Activated CD4-positive, alpha-beta memory T cell treated with anti-CD3 and anti-CD28 coated beads, Interleukin-2, amount 10 ng/mL, durations not matched to agents 7 days and 5 days (primary cell): ENCODE results near the gene HDAC7. TPM values are rescaled to one million over a fixed set of nuclear protein-coding genes. Genes with fewer than 3 reads are reported as not detected.
A peak's percentile ranks its signal among the peaks of the same experiment; 100 is the strongest.

ENCODE experiments used
- CTCF ChIA-PET: fragments of 350-600 bp; sonication (Branson Sonifier 250); formaldehyde crosslinking; loops from one replicate; lab custom pipeline; 2021; ENCODE audit warnings: antibody characterized with exemption, inconsistent platforms; lab: Charles Lee
- POLR2A ChIA-PET: fragments of 350-600 bp; sonication (Branson Sonifier 250); formaldehyde crosslinking; loops from one replicate; lab custom pipeline; 2021; ENCODE audit warnings: antibody characterized with exemption; lab: Charles Lee
- DNase-seq: peaks from one replicate; pipeline ENCODE4 v3.0.0-alpha.2; 2020
- H3K27ac Mint-ChIP-seq: one replicate; pipeline ENCODE4 v1.8.0; 2021; ENCODE audit warnings: mild to moderate bottlenecking, mixed read lengths
- H3K27me3 Mint-ChIP-seq: one replicate; pipeline ENCODE4 v1.8.0; 2021; ENCODE audit warnings: mixed read lengths
- H3K36me3 Mint-ChIP-seq: one replicate; pipeline ENCODE4 v1.8.0; 2021; ENCODE audit warnings: low read depth, mixed read lengths
- H3K4me1 Mint-ChIP-seq: one replicate; pipeline ENCODE4 v1.8.0; 2021; ENCODE audit warnings: mixed read lengths
- H3K4me3 Mint-ChIP-seq: one replicate; pipeline ENCODE4 v1.8.0; 2021; ENCODE audit warnings: mild to moderate bottlenecking, mixed read lengths
- H3K9me3 Mint-ChIP-seq: one replicate; pipeline ENCODE4 v1.8.0; 2021; ENCODE audit warnings: mixed read lengths
- total RNA-seq, 2 experiments: library from RNA; stranded (reverse); gene quantifications; one replicate each; pipeline ENCODE4 v1.2.3, GENCODE V29; 2021

The HDAC7 gene
- total RNA-seq, 2 experiments from 2014 or later = 315 to 328 TPM

DNA sequence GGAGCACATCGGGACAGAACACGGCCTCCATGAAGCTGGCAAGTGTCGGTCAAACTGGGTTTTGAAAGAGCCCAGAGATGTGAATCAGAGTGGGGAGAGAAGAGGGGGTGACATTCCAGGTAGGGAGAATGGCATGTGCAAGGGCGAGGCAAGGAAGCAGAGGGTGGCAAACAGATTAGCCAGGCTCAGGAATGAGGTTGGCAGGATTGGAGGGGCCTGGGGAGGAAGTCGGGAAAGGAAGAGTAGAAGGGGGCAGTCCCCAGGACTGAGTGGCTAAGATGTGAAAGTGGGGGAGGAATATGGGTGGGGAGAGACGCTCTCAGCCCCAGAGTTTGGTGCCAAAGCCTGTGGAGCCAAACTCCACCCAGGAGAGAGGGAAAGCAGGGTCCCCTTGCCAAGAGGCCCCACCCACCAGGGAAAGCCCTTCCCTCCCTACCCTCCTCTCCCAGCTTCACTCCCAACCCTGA, 5.5 kb upstream of the HDAC7 start:
- POLR2A ChIA-PET = interaction anchor here (0.9 to 19.3 kb wide), 3 partner anchors 8 to 58 kb away, joined by 3 to 1018 read pairs (median 18); partner anchors contain the start of gene HDAC7

DNA sequence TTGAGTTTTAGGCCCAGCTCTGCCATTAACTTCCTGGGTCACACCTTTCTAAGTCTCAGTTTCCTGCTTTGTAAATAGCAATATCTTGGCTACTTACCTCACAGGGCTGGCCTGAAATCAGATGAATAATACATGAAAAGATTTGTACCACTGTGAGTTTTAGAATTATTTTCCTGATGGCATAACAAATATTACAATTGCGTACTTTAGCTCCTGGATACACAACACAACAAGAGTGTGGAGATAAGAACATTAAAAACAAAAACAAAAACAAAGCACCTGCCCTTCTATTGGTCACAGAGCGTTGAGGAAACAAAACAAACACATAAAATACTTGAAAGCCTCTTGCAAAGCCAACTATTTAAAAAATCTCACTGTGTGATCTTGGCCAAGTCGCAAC, 4.9 kb upstream of the HDAC7 start:
- Mint-ChIP-seq H3K4me3 (peak overlapping the region; percentile 28), H3K27ac (peak overlapping the region; percentile 93), H3K4me1 (peaks cover 86% of the 10 kb centered on the region), H3K36me3 (peaks cover 3% of the 10 kb centered on the region), H3K9me3 (no peaks in the 10 kb centered on the region), H3K27me3 (no peaks in the 10 kb centered on the region)
- ChIA-PET CTCF (interaction anchor here (0.8 to 20.9 kb wide), 6 partner anchors 10 to 110 kb away, joined by 3 to 578 read pairs (median 7); no protein-coding TSS in a partner anchor), POLR2A (interaction anchor here (0.9 to 19.3 kb wide), 3 partner anchors 9 to 58 kb away, joined by 3 to 1018 read pairs (median 18); partner anchors contain the start of gene HDAC7)
- DNase-seq = no peak

More for the DNA sequence above, 5.5 kb upstream of the HDAC7 start:
- H3K9me3 Mint-ChIP-seq = no peaks in the 10 kb centered on the region
- H3K36me3 Mint-ChIP-seq = peaks cover 3% of the 10 kb centered on the region
- no peak for DNase-seq
- H3K27ac Mint-ChIP-seq = peak overlapping the region; percentile 93
- peaks cover 86% of the 10 kb centered on the region for H3K4me1 Mint-ChIP-seq
- no peaks in the 10 kb centered on the region for H3K27me3 Mint-ChIP-seq
- CTCF ChIA-PET = interaction anchor here (1.4 to 20.9 kb wide), 5 partner anchors 9 to 110 kb away, joined by 3 to 578 read pairs (median 9); no protein-coding TSS in a partner anchor
- no peak overlapping the region for H3K4me3 Mint-ChIP-seq

DNA sequence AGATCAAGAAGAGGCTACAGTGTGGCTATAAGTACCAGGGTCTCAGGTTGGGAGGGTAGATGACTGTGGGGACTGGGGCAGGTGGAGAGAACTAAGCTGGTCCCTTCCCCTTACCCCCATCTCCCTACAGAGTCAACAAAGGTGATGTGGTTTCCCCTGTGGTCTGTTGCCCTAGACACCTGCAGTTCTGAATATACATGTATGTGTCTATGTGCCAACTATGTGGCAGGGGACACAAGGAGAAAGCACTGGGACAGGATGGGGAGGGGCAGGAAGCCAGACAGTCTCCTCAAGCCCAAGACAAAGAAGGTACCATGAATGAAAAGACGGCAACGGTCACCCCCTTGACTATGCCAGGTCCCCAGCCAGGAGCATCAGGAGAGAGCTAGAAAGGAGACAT, 4.5 kb upstream of the HDAC7 start:
- Mint-ChIP-seq H3K27ac (peak overlapping the region; percentile 93), H3K9me3 (no peaks in the 10 kb centered on the region), H3K4me1 (peaks cover 81% of the 10 kb centered on the region), H3K36me3 (peaks cover 3% of the 10 kb centered on the region), H3K27me3 (no peaks in the 10 kb centered on the region), H3K4me3 (peak overlapping the region; percentile 14)
- POLR2A ChIA-PET = interaction anchor here (1.9 to 19.3 kb wide), 2 partner anchors 9 to 20 kb away, joined by 18 to 1018 read pairs; partner anchors contain the start of gene HDAC7
- peak; percentile 57 for DNase-seq
- CTCF ChIA-PET = interaction anchor here (0.8 to 20.9 kb wide), 6 partner anchors 10 to 109 kb away, joined by 3 to 578 read pairs (median 7); no protein-coding TSS in a partner anchor

- POLR2A ChIA-PET = interaction anchor here (1.9 to 37.8 kb wide), 4 partner anchors 10 to 19 kb away, joined by 18 to 1018 read pairs (median 641); partner anchors contain the start of gene HDAC7
- no peaks in the 10 kb centered on the region for H3K27me3 Mint-ChIP-seq
These were observed 3.9 kb upstream of the HDAC7 start for GRCh38 chr12:47823422-47824086.

GRCh38 chr12:47822863-47823262, 3.2 kb upstream of the HDAC7 start:
- no peaks in the 10 kb centered on the region for H3K27me3 Mint-ChIP-seq
- ChIA-PET CTCF (interaction anchor here (1.2 to 7.1 kb wide), 4 partner anchors 9 to 16 kb away, joined by 4 to 119 read pairs (median 56); no protein-coding TSS in a partner anchor), POLR2A (interaction anchor here (0.8 to 37.8 kb wide), 4 partner anchors 8 to 43 kb away, joined by 3 to 1018 read pairs (median 134); no protein-coding TSS in a partner anchor)
- H3K4me3 Mint-ChIP-seq = no peak overlapping the region
- no peaks in the 10 kb centered on the region for H3K9me3 Mint-ChIP-seq
- DNase-seq = no peak
- peaks cover 68% of the 10 kb centered on the region for H3K4me1 Mint-ChIP-seq
- H3K36me3 Mint-ChIP-seq = peaks cover 15% of the 10 kb centered on the region
- no peak overlapping the region for H3K27ac Mint-ChIP-seq

More at GRCh38 chr12:47823422-47824086, 3.9 kb upstream of the HDAC7 start:
- peaks cover 8% of the 10 kb centered on the region for H3K36me3 Mint-ChIP-seq
- H3K27ac Mint-ChIP-seq = peak overlapping the region; percentile 93
- no peaks in the 10 kb centered on the region for H3K9me3 Mint-ChIP-seq
- no peak for DNase-seq
- H3K4me1 Mint-ChIP-seq = peaks cover 75% of the 10 kb centered on the region
- H3K4me3 Mint-ChIP-seq = no peak overlapping the region
- CTCF ChIA-PET = interaction anchor here (1.2 to 20.9 kb wide), 7 partner anchors 11 to 109 kb away, joined by 3 to 578 read pairs (median 9); no protein-coding TSS in a partner anchor

GRCh38 chr12:47822401-47822800, 2.7 kb upstream of the HDAC7 start:
- POLR2A ChIA-PET = interaction anchor here (0.8 to 37.8 kb wide), 4 partner anchors 8 to 42 kb away, joined by 3 to 1018 read pairs (median 134); no protein-coding TSS in a partner anchor
- CTCF ChIA-PET = interaction anchor here (1.2 to 7.1 kb wide), 4 partner anchors 9 to 15 kb away, joined by 4 to 119 read pairs (median 56); no protein-coding TSS in a partner anchor
- H3K4me1 Mint-ChIP-seq = peaks cover 66% of the 10 kb centered on the region
- no peaks in the 10 kb centered on the region for H3K9me3 Mint-ChIP-seq
- H3K27ac Mint-ChIP-seq = peak overlapping the region; percentile 21
- H3K36me3 Mint-ChIP-seq = peaks cover 20% of the 10 kb centered on the region
- H3K27me3 Mint-ChIP-seq = no peaks in the 10 kb centered on the region
- no peak for DNase-seq
- no peak overlapping the region for H3K4me3 Mint-ChIP-seq

DNA sequence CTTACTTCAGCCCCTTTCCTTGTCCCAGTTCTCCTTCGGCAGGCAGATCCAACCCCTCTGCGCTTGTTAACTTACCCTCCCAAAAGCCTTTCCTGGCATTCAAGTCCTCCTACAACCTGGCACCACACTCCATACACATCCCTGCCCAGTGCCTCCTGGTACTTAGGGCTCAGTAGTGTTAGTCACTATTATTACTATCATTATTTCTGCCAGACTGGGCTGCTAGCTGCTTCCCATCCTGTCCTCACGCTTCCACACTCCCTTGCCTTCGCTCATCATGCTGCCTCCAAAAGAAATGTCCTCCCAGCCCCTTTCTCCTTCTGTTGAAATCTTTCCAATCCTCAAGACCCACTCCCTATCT, 1.6 kb upstream of the HDAC7 start:
- POLR2A ChIA-PET = interaction anchor here (0.8 to 37.8 kb wide), 4 partner anchors 12 to 64 kb away, joined by 4 to 1018 read pairs (median 135); no protein-coding TSS in a partner anchor
- peak overlapping the region; percentile 92 for H3K27ac Mint-ChIP-seq

DNA sequence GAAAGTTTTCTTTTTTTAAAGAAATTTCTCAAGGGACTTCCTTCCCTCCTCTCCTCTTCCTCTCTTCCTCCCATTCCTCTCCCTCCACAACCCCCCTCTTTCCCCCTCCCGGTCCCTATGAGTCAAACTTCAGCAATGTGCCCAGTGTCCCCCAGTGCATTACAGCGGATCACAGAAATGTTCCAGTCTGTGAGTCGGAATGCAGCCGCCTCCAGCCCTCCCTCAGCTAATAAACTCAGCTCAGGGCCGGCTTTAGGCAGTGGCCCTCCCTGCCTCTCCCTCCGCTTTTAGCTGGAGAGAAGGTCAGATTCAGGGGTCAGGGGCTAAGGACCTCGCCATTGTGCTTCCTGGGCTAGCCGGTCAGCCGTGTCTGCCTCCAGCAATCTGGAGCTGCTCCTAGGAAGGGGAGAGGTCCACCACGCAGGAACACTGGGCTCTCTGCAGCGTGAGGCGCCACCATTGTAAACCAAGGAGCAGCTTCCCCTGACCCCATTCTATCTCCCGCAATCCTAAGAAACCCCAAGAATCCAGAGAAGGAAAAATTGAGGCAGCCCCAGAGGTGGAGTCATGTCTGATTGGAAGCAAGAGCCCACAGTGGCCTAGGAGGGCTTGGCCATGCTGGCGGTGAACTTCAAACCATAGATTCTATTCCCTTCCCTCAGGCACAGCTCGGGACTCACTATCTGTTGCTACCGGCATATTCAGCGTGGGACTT, 1.1 kb upstream of the HDAC7 start:
- Mint-ChIP-seq H3K4me1 (peaks cover 66% of the 10 kb centered on the region), H3K27ac (peak overlapping the region; percentile 92), H3K36me3 (peaks cover 33% of the 10 kb centered on the region), H3K4me3 (peak overlapping the region; percentile 88), H3K27me3 (no peaks in the 10 kb centered on the region), H3K9me3 (no peaks in the 10 kb centered on the region)
- CTCF ChIA-PET = interaction anchor here (0.7 to 7.1 kb wide), 4 partner anchors 11 to 55 kb away, joined by 4 to 119 read pairs (median 56); no protein-coding TSS in a partner anchor
- DNase-seq = no peak
- POLR2A ChIA-PET = interaction anchor here (0.8 to 37.8 kb wide), 6 partner anchors 12 to 115 kb away, joined by 3 to 1018 read pairs (median 5); partner anchors contain the start of genes RPAP3 and SLC48A1

More for the DNA sequence above, 1.6 kb upstream of the HDAC7 start:
- no peaks in the 10 kb centered on the region for H3K27me3 Mint-ChIP-seq
- H3K9me3 Mint-ChIP-seq = no peaks in the 10 kb centered on the region
- peak overlapping the region; percentile 88 for H3K4me3 Mint-ChIP-seq
- peaks cover 65% of the 10 kb centered on the region for H3K4me1 Mint-ChIP-seq
- CTCF ChIA-PET = interaction anchor here (0.7 to 7.1 kb wide), 4 partner anchors 10 to 55 kb away, joined by 4 to 119 read pairs (median 56); no protein-coding TSS in a partner anchor
- peaks cover 30% of the 10 kb centered on the region for H3K36me3 Mint-ChIP-seq
- DNase-seq = no peak

- Mint-ChIP-seq H3K27me3 (no peaks in the 10 kb centered on the region), H3K4me1 (peaks cover 66% of the 10 kb centered on the region), H3K27ac (peak overlapping the region; percentile 93), H3K36me3 (peaks cover 41% of the 10 kb centered on the region), H3K9me3 (no peaks in the 10 kb centered on the region), H3K4me3 (peak overlapping the region; percentile 89)
- ChIA-PET CTCF (interaction anchor here (0.8 to 7.1 kb wide), 6 partner anchors 12 to 77 kb away, joined by 3 to 119 read pairs (median 25); no protein-coding TSS in a partner anchor), POLR2A (interaction anchor here (1.0 to 37.8 kb wide), 9 partner anchors 13 to 338 kb away, joined by 3 to 1018 read pairs (median 5); partner anchors contain the start of genes ASB8, RPAP3 and SLC48A1)
- peak; percentile 65 for DNase-seq
These were observed 386 bp downstream of the HDAC7 start for GRCh38 chr12:47819138-47819895.

DNA sequence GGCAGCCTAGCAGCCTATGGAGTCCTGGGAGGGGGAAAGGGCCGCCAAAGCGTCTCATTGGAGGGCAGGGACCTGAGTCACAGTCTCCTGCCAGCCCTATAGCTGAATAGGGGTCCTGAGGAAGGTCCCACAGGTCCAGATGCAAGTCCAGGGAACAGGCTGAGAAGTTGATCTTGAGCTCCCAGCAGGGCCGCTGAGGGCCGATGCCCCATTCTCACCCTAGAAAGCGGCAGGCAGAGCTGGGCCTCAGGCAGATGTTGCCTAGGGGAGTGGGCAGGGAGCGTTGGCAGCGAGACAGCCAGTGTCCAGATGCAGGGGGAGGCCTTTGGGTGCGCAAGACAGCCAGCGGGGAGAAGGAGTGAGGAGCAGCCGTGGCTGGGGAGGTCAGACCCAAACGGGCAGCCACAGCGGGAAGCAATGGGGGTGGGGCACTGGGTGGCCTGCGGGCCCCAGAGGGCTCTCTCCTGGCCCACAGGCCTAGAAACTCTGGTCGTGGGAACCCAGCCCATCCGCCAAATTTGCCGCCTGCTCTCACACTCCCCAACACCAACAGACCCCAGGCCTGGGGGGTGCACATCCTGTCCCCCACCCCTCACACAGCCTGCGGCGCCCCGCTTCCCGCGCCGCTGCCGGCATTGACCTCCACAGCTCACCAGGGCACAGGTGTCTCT, 1.1 kb downstream of the HDAC7 start:
- peak; percentile 53 for DNase-seq
- CTCF ChIA-PET = interaction anchor here (0.9 to 7.1 kb wide), 9 partner anchors 12 to 77 kb away, joined by 3 to 119 read pairs (median 15); no protein-coding TSS in a partner anchor
- H3K9me3 Mint-ChIP-seq = no peaks in the 10 kb centered on the region
- peaks cover 48% of the 10 kb centered on the region for H3K36me3 Mint-ChIP-seq
- peak overlapping the region; percentile 93 for H3K27ac Mint-ChIP-seq
- peak overlapping the region; percentile 89 for H3K4me3 Mint-ChIP-seq
- H3K4me1 Mint-ChIP-seq = peaks cover 66% of the 10 kb centered on the region
- H3K27me3 Mint-ChIP-seq = no peaks in the 10 kb centered on the region
- POLR2A ChIA-PET = interaction anchor here (1.2 to 37.8 kb wide), 7 partner anchors 12 to 339 kb away, joined by 3 to 1018 read pairs (median 6); partner anchors contain the start of genes ASB8 and VDR
